Renal cortex interstitium (tissue), 11 donors: ENCODE measurements around the gene LIF. TPM values are rescaled to one million over a fixed set of nuclear protein-coding genes. Genes with fewer than 3 reads are reported as not detected.
"Not testable (repeated sequence)": the region's sequence is repeated elsewhere in the genome, so short reads cannot be mapped to it uniquely, and the experiment has no call there.

ENCODE experiments used
- DNase-seq, 11 donors: peaks; one replicate each; pipeline ENCODE4 v3.0.0-alpha.2; 2013; ENCODE audit warnings: low read depth in 9 of 11, low spot score in 4 of 11; ENCODE audit errors: extremely low read depth in 1 of 11
- polyA plus RNA-seq, 3 donors: library from polyadenylated mRNA; unstranded; fragments of 120-200 nt; gene quantifications; one replicate each; pipeline ENCODE4 v1.2.1, GENCODE V29; 2013; ENCODE audit not compliant: insufficient read length in 3 of 3

LIF gene
- polyA plus RNA-seq, 3 donors: 1.7 to 2.9 (median 2.3) TPM

DNA sequence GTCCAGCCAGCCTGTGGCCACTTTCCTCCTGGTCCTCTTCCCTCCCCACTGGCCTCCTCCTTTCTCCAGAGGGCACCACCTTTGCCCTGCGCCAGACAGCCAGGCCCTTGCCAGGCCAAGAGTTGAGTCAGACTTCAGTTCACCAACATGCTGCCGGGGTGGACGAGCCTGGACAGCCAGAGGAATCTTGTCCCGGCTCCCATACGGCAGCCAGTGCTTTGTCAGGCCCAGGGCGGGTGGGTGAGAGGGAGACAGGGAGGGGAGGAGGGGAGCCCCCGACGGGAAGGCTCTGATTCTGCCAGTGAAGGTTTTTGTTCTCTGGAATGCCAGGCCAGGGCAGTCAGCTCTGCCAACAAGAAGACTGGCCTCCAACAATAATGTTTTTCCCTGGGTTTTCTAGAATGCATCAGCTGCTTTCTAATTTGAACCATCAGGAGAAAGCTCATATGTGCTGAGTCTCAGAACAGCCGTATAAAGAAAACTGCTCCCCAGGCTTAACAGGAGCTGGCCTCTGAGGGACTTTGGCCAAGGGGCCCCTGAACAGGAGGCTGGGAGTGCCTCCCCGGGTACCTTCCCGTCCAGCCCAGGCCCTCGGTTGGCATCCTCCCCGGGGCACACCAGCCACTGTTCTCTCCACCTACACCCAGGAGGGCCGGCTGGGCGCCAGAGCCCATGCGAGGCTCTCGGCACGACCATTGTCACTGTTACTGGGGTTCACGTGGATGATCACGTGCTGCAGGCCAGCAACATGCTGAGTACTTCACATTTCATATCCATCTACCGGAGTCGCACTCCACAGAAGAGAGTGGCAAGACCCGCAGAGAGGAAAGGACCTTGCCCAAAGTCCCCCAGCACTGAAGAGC is 28.6 kb downstream of the LIF start:
- DNase-seq: no peak

DNA sequence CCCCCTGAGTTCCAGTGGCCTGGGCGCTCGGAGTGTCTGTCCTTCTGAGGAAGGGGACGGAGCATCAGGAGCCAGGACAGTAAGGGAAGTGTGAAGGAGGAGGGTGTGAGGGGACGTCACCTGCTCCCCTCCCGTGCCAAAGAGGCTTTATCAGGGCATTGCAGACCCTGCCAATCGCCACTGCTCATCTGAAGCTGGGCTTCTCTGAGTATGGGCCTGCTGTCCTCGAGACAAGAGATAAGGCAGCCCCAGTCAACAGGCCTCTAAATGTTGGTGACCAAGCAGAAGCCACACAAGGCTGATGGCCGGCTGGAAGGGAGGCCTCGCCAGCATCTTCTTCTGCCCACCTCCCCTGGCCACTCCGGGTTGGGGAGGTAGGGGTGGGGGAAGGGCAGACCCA is 29.8 kb downstream of the LIF start:
- no peak for DNase-seq

DNA sequence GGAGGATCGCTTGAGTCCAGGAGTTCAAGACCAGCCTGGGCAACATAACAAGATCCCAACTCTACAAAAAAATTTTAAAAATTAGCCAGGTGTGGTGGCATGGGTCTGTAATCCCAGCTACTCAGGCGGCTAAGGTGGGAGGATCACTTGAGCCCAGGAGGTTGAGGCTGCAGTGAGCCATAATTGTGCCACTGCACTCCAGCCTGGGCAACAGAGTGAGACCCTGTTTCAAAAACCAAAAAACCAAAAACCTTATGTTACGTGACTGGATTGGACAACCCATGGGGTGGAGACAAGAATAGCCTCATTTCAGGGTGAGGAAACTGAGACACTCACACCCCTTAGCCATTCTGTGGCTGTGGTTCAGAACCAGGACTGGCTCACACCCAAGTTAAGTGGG is 30.3 kb downstream of the LIF start:
- DNase-seq: not testable (repeated sequence)

DNA sequence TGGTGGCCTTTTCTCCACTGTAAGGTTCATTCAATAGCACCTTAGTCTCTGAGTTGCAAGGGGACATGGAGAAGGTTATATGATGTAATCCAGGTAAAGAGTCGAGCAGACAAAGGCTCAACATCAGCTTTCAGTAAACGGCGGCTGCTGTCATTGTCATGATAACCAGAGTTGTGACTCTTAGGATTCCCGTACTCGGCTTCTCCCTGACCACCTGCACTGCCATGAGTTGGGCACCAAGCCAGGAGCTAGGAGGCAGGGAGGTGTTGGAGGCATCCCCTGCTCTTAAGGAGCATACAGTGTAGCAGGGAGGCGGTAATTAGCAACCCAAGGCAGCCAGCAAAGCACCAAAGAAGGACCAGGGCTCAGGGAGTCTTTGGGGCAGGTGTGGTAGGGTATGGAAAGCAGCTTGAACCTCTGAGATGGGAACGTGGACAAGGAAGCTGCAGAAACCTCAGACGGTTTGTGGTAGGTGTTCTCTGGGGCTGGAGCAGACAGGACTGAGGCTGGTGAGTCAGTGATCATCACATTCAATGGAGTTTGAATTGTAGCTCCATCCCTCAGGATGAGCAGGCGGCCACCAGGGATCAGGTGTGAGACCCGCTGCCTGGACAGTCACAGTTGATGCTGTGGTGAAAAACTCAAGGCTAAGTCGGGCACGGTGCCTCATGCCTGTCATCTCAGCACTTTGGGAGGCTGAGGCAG is 31.7 kb downstream of the LIF start:
- no peak for DNase-seq

DNA sequence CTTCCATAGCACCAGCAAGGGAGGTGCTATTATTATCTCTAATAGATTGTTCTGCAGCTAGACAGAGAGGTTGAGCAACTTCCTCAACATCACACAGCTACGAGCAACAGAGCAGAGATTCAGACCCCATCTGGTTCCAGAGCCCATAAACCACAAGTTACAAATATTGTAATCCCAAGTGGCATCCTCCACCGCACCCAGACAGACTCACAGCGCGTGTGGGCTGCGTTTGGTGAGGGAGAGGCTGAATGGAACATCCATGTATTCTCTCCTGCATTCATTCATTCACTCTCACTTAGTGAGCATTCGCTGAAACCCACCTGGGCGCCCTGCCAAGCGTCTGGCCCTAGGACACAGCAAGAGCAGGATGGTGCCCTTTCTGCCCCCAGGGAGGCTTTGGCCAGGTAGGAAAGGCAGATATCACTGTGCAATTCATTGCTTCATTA is 33.5 kb downstream of the LIF start:
- DNase-seq: no peak

DNA sequence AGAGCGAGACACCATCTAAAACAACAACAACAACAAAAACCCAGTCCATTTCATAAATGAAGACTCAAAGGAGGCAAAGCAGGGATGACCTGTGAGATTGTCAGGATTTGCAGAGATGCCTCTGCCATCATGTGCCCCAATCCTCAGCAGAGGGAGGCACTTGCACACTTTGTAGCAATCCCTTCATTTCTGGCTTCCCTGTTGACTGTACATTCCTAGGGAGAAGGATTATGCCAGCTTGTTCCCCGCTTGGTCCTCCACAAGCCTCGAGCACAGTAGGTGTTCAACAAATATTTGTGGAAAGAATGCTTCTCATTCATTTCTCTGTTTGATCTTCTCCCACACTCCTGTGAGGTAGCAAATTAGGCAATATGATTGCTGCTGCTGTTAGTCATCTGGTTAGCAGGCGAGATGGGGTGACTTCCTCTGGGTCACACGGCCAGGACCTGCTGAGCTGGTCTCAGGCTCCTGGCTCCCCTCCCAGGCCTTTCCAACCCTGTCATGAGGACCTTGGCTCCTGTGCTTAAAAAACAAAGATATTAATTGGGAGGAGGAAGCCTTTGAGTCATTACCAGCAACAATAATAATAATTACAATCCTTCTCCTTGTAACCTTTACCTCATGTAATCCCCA is 34.1 kb downstream of the LIF start:
- DNase-seq: no peak

DNA sequence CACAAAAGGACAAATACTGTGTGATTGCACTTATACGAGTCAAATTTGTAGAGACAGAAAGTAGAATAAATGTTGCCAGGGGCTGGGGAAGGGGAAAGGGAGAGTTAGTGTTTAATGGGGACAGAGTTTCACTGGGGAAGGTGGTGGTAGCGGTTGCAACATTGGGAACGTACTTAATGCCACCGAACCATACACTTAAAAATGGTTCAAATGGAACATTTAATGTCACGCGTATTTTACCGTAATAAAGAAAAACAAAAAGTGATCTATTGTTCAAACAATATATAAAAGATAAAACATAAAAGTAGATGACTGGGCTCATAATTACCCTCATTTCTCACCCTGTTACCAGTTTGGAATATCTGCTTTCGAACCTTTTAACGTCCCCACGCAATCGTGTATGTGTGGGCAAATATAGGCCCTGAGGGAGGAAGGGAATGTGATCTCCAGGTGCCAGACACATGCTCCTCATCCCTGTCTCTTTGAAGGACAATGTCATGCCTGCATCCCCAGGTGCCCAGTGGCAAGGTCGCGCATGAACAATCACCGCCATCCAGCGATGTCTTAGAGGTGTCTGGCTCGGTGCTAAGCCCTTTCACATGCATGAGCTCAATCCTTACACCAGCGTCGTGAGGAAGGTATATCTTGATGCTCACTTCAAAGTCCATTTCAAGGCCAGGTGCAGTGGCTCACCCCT is 35.3 kb downstream of the LIF start:
- no peak for DNase-seq

DNA sequence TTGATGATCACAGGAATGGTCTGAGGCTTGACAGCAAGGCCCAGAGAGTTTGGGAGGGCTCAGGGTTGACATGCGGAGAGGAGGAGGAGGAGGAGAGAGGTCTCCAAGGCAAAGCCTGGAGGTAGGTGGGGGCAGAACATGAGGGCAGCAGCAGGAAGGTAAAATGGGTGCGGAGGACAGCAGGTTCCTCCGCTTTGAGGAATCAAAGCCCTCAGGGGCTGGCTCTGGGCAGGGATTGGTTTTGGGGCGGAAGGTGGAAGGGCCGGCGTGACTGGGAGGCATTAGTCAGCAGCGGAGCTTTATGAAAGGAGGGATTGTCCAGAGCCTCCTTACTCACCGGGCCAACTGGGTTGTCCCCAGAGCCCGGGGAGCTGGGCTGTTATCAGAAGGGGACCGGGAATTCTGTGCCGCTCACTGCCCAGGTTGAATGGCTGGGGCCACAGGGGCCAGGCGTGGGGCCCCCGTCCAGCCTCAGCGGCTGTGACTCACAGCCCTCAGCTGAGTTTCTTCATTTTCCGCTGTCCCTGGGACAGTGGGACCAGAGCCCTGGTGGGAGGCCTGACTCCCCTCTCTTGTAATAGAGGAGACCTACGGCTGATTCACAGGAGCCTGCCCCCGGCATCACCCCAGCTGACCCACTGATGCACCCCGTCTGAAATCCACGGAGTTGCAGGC is 36.2 kb downstream of the LIF start:
- no peak for DNase-seq

DNA sequence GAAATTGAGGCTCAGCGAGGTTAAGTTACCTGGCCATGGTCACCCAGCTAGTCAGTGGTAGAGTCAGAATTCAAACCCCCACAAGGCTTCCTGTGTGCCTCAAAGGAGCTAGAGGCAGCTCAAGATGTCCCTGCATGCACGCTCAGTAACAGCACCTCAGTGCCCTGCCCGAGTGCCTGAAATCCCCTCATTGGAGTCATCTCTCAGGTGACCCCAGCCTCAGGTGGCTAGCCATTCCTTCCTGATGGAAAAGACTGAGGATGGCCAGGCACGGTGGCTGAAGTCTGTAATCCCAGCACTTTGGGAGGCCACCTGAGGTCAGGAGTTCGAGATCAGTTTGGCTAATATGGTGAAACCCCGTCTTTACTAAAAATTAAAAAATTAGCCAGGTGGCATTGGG is 36.9 kb downstream of the LIF start:
- DNase-seq: no peak

DNA sequence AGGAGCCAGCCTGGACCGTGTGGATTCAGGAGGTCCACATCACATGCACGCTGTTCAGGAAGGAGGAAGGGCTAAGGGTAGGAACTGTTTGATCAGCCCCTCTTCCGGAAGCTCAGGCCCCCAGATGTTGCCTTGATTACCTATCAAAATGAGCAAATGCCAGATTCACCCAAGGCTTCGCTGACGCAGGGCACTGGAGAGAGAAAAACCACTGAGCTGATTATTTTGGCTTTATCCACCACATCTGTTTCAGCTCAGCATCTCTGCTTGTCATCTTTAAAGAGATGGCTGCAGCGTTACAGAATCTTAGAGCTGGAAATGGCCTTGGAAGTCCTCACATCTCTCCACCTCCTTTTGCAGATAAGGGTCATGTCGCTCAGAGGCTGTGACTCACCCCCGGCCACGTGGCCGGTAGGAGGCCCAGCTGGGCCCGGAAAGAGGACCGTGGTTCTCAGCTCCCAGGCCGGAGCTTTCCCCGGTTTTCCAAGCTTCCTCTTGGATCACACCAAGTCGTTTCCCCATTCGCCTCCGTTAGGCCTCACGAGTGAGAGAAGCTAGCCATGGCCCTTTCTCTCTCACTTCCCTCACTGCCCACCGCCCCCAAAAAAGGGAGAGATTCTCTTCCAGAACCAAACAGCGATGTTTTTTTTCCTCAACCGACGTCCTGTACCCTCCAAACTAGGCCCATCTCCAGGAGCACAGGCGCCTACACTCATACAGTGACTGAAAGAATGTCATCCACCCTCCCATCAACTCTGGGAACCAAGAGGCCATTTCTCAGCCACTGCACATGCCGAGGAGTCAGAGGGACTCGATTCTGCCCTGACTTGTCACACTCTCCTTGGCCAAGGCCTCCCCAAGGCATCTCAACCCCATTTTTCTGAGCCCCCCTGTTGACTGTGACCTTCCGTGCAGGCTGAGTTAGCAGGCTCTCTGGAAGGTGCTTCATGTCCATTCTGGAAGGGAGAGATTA is 37.6 kb downstream of the LIF start:
- DNase-seq: peak in 5 of 11 donors; percentile 49 to 58 (median 51)

DNA sequence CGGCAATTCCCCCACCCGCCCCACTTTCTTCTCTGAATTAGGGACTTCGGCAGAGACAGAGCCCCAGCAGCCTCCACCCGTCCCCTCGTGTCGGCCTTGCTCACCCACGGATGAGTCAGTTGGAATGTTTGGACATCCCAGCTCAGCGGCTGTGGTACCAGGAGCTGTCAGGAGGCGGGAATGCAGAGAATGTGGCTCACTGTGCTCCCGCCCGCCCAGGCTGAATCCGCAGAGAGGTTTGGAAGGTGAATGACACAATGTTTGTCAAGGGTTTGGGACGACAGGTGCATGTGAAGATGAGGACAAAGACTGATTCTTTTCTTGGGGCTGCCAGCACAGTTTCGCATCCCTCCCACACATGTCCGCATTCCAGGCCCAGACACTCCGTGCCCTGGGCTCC is 39.6 kb downstream of the LIF start:
- peak in 1 of 11 donors; percentile 46 for DNase-seq

DNA sequence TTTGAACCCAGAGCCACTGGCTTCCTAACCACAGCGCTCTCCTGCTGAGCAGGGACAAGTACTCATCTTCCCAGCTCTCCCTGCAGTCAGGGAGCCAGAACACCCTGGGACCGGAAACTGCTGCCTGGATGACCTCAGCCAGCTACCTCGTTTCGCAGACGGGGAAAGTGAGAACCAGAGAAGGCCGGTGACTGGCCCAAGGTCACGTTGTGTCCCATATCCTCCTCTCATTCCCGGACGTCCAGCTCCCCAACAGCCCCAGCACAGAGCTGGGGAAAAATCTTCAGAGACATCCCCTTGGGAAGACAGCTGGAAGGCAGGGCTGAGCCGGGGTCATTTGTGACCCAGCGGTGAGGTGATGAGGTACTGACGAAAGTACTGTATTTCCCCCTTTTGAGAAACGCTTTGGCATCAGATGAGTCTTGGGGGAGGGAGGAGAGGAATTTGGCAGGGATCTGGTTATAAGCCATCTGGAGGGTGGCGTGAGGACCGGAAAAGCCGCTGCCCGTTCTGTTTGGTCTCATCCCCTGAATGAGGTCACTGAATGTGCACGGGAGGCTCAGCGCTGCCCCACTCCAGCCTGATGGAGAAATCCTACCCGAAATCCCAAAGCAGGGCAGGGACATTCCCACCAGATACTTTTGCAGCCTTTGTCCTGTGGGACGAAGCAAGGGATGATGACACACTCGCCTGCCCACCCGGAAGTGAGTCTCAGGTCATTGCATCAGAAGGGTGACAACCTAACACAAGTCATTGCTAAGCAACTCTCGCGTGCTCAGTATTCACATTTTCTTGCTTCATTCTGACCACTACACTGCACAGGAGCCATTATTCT is 41.1 kb downstream of the LIF start:
- DNase-seq: peak in 1 of 11 donors; percentile 46

DNA sequence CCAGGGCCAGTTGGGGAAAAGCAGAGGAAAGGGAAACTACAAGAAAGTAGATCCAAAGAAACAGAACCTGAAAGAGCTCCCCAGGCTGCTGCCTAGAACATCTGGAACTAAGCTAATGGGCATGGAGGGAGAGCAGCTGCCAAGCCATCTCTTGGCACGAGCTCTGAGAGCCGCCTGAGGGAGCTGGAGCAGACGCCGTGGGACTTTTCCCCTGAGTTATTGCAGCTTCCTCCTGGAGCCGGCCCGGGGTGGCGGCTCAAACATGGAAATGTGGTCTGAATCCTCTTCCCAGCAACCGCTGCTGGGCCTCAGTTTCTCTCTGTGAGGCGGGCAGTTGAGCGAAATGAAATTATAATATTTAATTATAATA is 41.8 kb downstream of the LIF start:
- DNase-seq: no peak

DNA sequence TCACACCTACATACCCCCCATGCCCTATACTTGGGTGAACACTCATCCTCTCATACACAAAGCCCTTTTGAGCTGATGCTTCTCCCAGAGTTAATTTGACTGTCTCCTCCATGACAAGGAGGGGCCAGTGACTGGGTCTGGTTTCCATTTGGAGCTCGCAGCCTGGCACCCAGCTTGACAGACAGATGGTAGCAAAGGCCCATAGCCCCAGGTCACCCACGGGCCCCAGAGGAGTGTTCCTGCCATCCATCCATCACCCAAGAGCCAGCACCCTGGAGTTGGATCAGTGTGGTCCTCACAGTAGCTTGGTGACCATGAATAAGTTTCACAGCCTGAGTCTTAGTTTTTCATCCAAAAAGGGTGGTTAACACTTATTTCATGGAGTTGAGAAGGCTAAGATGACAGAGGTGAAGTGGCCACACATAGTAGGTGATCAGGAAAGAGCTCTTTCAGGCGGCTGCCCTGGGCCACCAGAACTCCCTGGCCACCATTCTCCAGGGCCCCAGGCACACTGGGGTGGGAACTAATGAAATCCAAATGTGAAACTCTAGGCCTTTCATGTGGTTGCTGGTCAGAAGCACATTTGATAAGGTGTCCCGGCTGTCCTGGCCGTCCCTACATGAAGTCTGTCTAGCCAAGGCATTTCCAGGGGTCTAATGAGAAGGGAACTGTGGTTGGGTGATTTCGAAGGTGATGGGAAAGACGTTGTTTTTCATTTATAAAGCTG is 42.4 kb downstream of the LIF start:
- DNase-seq: no peak

DNA sequence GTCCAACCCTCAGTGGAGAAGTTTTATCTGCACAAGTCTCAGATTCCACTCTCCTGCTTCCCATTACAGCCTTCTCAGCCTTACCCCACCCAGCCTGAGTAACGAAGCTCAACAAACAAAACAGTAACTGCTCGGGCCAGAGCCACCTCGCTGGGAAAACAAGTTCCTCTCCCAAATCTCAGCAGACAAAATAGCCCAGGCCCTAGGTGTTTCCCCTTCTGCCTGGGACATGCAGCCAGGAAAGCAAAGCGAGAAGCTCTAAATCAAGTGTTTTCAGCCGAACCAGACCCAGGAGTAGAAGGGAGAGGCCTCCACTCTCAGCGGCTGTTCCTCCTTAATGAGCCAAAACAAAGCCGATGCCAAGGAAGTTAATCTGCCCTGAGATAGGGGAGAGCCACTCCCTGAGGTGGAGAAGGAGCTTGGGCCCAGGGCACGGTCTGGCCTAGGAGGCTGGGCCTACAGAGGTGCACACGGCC is 44.0 kb downstream of the LIF start:
- peak in 3 of 11 donors; percentile 38 to 64 (median 64) for DNase-seq

DNA sequence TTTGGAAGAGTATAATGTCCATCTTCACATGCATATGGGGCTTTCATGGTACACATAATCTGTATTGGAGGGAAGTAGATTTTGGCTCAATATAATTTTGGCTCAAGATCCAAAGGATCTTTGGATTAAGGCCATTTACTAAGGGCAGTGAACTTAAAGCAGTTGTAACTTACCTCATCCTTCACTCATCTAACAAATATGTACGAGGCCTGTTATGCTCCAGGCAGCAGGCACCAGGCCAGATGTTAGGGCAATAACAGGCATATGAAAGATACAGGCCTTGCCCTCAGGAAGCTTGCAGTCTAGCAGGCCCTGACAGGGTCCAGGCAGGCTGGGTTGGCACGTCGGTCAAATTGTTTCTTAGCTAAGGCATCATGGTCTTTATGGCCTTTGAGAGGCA is 44.6 kb downstream of the LIF start:
- no peak for DNase-seq
